WTC11 (cell line): Measurements from ENCODE around the gene SCRN3. TPM values are rescaled to one million over a fixed set of nuclear protein-coding genes. Genes with fewer than 3 reads are reported as not detected.

ENCODE experiments used
- ATAC-seq: fragments of 200-7000 bp; cut with Tn5 transposase; 2 replicates; pipeline ENCODE4 v1.10.0; 2021; ENCODE audit warnings: mild to moderate bottlenecking, moderate library complexity
- CTCF ChIA-PET: fragments of 300-600 bp; sonication (Branson Sonifier 250); formaldehyde crosslinking; loops from one replicate; lab custom pipeline; 2021; ENCODE audit warnings: antibody characterized with exemption; lab: Charles Lee
- POLR2A ChIA-PET: fragments of 350-600 bp; sonication (Branson Sonifier 250); formaldehyde crosslinking; loops from one replicate; lab custom pipeline; 2021; ENCODE audit warnings: antibody characterized with exemption; lab: Charles Lee
- DNase-seq: peaks from one replicate; pipeline ENCODE4 v3.0.0; 2021; ENCODE audit warnings: low spot score
- H3K27ac Mint-ChIP-seq: 2 replicates; pipeline ENCODE4 v1.8.0; 2021; ENCODE audit warnings: mixed read lengths
- H3K27me3 Mint-ChIP-seq: 2 replicates; pipeline ENCODE4 v1.8.0; 2021; ENCODE audit warnings: low read depth, mild to moderate bottlenecking, moderate library complexity, mixed read lengths
- H3K36me3 Mint-ChIP-seq: 2 replicates; pipeline ENCODE4 v1.8.0; 2021; ENCODE audit warnings: mixed read lengths
- H3K4me1 Mint-ChIP-seq: 2 replicates; pipeline ENCODE4 v1.8.0; 2022; ENCODE audit warnings: mixed read lengths
- H3K4me3 Mint-ChIP-seq: 2 replicates; pipeline ENCODE4 v1.8.0; 2021; ENCODE audit warnings: mild to moderate bottlenecking, moderate library complexity, mixed read lengths
- H3K9me3 Mint-ChIP-seq: 2 replicates; pipeline ENCODE4 v1.8.0; 2021; ENCODE audit warnings: mixed read lengths
- CBFB ChIP-seq: sonication (generic); formaldehyde crosslinking; IDR thresholded peaks from 2 replicates; pipeline ENCODE4 v1.8.1; 2022; ENCODE audit warnings: mild to moderate bottlenecking, low read depth, missing genetic modification reagents
- CREB1 ChIP-seq: sonication (generic); formaldehyde crosslinking; IDR thresholded peaks from 2 replicates; pipeline ENCODE4 v1.8.0; 2023; ENCODE audit warnings: mild to moderate bottlenecking, missing genetic modification reagents
- ELF4 ChIP-seq: sonication (generic); formaldehyde crosslinking; IDR thresholded peaks from 2 replicates; pipeline ENCODE4 v1.8.1; 2022; ENCODE audit warnings: low read depth, mild to moderate bottlenecking, moderate library complexity, missing genetic modification reagents
- FOXK1 ChIP-seq: sonication (generic); formaldehyde crosslinking; IDR thresholded peaks from 2 replicates; pipeline ENCODE4 v1.8.0; 2022; ENCODE audit warnings: mild to moderate bottlenecking, moderate library complexity, missing genetic modification reagents
- FOXP1 ChIP-seq: sonication (generic); formaldehyde crosslinking; IDR thresholded peaks from 2 replicates; pipeline ENCODE4 v1.8.0; 2022; ENCODE audit warnings: missing genetic modification reagents, mild to moderate bottlenecking, moderate library complexity, borderline replicate concordance
- NFE2L1 ChIP-seq: sonication (generic); formaldehyde crosslinking; IDR thresholded peaks from 2 replicates; pipeline ENCODE4 v1.8.1; 2023; ENCODE audit warnings: missing genetic modification reagents
- NR1H2 ChIP-seq: sonication (generic); formaldehyde crosslinking; IDR thresholded peaks from 2 replicates; pipeline ENCODE4 v1.9.0; 2021; ENCODE audit warnings: mild to moderate bottlenecking, moderate library complexity, missing genetic modification reagents
- RELA ChIP-seq: sonication (generic); formaldehyde crosslinking; IDR thresholded peaks from 2 replicates; pipeline ENCODE4 v1.8.1; 2022; ENCODE audit warnings: missing genetic modification reagents, mild to moderate bottlenecking, borderline replicate concordance
- SMAD4 ChIP-seq: sonication (generic); formaldehyde crosslinking; IDR thresholded peaks from 2 replicates; pipeline ENCODE4 v1.8.0; 2022; ENCODE audit warnings: mild to moderate bottlenecking, missing genetic modification reagents
- SP1 ChIP-seq: sonication (generic); formaldehyde crosslinking; conservative IDR thresholded peaks from 2 replicates; pipeline ENCODE4 v1.8.1; 2022; ENCODE audit warnings: missing genetic modification reagents
- TEAD1 ChIP-seq: sonication (generic); formaldehyde crosslinking; IDR thresholded peaks from 2 replicates; pipeline ENCODE4 v1.8.0; 2022; ENCODE audit warnings: mild to moderate bottlenecking, missing genetic modification reagents
- total RNA-seq: library from RNA; stranded (reverse); gene quantifications from 3 replicates; pipeline ENCODE4 v1.2.3, GENCODE V29; 2021
- TF ChIP-seq, protein P1 (sequence below): sonication (generic); formaldehyde crosslinking; IDR thresholded peaks from 2 replicates; pipeline ENCODE4 v1.8.0; 2022; ENCODE audit warnings: mild to moderate bottlenecking, missing genetic modification reagents
- TF ChIP-seq, protein P2 (sequence below): sonication (generic); formaldehyde crosslinking; conservative IDR thresholded peaks from 2 replicates; pipeline ENCODE4 v1.8.1; 2022; ENCODE audit warnings: mild to moderate bottlenecking, missing genetic modification reagents
- TF ChIP-seq, protein P3 (sequence below): sonication (generic); formaldehyde crosslinking; IDR thresholded peaks from 2 replicates; pipeline ENCODE4 v1.8.1; 2022; ENCODE audit warnings: mild to moderate bottlenecking, missing genetic modification reagents, moderate library complexity, borderline replicate concordance
- TF ChIP-seq, protein P4 (sequence below): fragments of 250-450 bp; sonication (Bioruptor Pico); IDR thresholded peaks from 2 replicates; pipeline ENCODE4 v1.9.0; 2021; ENCODE audit warnings: mild to moderate bottlenecking
- TF ChIP-seq, protein P5 (sequence below): sonication (generic); formaldehyde crosslinking; conservative IDR thresholded peaks from 2 replicates; pipeline ENCODE4 v1.8.1; 2023; ENCODE audit warnings: mild to moderate bottlenecking, low read depth, missing genetic modification reagents, moderate library complexity
- TF ChIP-seq, protein P6 (sequence below): sonication (generic); formaldehyde crosslinking; IDR thresholded peaks from 2 replicates; pipeline ENCODE4 v1.8.0; 2022; ENCODE audit warnings: mild to moderate bottlenecking, missing genetic modification reagents
- TF ChIP-seq, protein P7 (sequence below): sonication (generic); formaldehyde crosslinking; IDR thresholded peaks from 2 replicates; pipeline ENCODE4 v1.8.1; 2022; ENCODE audit warnings: missing genetic modification reagents, borderline replicate concordance
- TF ChIP-seq, protein P8 (sequence below): sonication (generic); formaldehyde crosslinking; IDR thresholded peaks from 2 replicates; pipeline ENCODE4 v1.8.1; 2023; ENCODE audit warnings: mild to moderate bottlenecking, missing genetic modification reagents
- TF ChIP-seq, protein P9 (sequence below): sonication (generic); formaldehyde crosslinking; IDR thresholded peaks from 2 replicates; pipeline ENCODE4 v1.8.1; 2023; ENCODE audit warnings: mild to moderate bottlenecking, missing genetic modification reagents

SCRN3 gene
- total RNA-seq, 1 experiment from 2014 or later = 8.0 TPM

DNA sequence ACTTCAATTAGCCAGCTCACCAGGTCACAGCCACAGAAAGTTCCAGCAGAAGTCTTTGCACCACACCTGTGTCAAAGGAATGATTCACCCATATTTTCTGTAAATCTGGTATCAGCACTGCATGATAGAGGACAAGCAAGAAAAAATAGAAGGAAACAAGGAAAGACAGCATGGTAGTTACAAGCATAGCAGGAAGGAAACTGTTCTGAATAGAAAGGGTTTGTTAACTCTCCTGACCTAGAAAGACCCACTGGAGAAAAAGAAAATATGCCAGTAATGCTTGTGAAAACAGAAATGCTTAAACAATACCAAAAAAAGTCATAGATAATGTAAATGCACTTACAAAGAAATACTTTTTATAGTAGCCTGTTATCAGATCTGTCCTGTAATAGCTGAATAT, 40.8 kb downstream of the SCRN3 start:
- no peaks in the 10 kb centered on the region for H3K9me3 Mint-ChIP-seq
- DNase-seq = no peak
- no peaks in the 10 kb centered on the region for H3K4me1 Mint-ChIP-seq
- H3K36me3 Mint-ChIP-seq = no peaks in the 10 kb centered on the region
- ChIA-PET CTCF (no interaction called here), POLR2A (no interaction called here)
- no peaks in the 10 kb centered on the region for H3K27me3 Mint-ChIP-seq
- H3K27ac Mint-ChIP-seq = no peak overlapping the region
- TF ChIP-seq CREB1 = no peak
- TF ChIP-seq, protein P1, sequence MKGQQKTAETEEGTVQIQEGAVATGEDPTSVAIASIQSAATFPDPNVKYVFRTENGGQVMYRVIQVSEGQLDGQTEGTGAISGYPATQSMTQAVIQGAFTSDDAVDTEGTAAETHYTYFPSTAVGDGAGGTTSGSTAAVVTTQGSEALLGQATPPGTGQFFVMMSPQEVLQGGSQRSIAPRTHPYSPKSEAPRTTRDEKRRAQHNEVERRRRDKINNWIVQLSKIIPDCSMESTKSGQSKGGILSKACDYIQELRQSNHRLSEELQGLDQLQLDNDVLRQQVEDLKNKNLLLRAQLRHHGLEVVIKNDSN (CRISPR knock-in tag) = no peak
- TF ChIP-seq, protein P2, sequence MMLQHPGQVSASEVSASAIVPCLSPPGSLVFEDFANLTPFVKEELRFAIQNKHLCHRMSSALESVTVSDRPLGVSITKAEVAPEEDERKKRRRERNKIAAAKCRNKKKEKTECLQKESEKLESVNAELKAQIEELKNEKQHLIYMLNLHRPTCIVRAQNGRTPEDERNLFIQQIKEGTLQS (CRISPR knock-in tag) = no peak
- TF ChIP-seq RELA (CRISPR knock-in tag) = no peak
- TF ChIP-seq, protein P3, sequence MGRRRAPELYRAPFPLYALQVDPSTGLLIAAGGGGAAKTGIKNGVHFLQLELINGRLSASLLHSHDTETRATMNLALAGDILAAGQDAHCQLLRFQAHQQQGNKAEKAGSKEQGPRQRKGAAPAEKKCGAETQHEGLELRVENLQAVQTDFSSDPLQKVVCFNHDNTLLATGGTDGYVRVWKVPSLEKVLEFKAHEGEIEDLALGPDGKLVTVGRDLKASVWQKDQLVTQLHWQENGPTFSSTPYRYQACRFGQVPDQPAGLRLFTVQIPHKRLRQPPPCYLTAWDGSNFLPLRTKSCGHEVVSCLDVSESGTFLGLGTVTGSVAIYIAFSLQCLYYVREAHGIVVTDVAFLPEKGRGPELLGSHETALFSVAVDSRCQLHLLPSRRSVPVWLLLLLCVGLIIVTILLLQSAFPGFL (CRISPR knock-in tag) = no peak
- TF ChIP-seq, protein P4, sequence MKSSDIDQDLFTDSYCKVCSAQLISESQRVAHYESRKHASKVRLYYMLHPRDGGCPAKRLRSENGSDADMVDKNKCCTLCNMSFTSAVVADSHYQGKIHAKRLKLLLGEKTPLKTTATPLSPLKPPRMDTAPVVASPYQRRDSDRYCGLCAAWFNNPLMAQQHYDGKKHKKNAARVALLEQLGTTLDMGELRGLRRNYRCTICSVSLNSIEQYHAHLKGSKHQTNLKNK (CRISPR knock-in tag) = no peak
- TF ChIP-seq TEAD1 = no peak
- TF ChIP-seq, protein P5, sequence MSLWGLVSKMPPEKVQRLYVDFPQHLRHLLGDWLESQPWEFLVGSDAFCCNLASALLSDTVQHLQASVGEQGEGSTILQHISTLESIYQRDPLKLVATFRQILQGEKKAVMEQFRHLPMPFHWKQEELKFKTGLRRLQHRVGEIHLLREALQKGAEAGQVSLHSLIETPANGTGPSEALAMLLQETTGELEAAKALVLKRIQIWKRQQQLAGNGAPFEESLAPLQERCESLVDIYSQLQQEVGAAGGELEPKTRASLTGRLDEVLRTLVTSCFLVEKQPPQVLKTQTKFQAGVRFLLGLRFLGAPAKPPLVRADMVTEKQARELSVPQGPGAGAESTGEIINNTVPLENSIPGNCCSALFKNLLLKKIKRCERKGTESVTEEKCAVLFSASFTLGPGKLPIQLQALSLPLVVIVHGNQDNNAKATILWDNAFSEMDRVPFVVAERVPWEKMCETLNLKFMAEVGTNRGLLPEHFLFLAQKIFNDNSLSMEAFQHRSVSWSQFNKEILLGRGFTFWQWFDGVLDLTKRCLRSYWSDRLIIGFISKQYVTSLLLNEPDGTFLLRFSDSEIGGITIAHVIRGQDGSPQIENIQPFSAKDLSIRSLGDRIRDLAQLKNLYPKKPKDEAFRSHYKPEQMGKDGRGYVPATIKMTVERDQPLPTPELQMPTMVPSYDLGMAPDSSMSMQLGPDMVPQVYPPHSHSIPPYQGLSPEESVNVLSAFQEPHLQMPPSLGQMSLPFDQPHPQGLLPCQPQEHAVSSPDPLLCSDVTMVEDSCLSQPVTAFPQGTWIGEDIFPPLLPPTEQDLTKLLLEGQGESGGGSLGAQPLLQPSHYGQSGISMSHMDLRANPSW = no peak
- TF ChIP-seq, protein P6, sequence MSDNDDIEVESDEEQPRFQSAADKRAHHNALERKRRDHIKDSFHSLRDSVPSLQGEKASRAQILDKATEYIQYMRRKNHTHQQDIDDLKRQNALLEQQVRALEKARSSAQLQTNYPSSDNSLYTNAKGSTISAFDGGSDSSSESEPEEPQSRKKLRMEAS (CRISPR knock-in tag) = no peak
- no peak for TF ChIP-seq CBFB (CRISPR knock-in tag)
- TF ChIP-seq FOXK1 = no peak
- no peak for TF ChIP-seq SP1 (CRISPR knock-in tag)
- no peak for TF ChIP-seq NR1H2 (CRISPR knock-in tag)
- TF ChIP-seq, protein P7, sequence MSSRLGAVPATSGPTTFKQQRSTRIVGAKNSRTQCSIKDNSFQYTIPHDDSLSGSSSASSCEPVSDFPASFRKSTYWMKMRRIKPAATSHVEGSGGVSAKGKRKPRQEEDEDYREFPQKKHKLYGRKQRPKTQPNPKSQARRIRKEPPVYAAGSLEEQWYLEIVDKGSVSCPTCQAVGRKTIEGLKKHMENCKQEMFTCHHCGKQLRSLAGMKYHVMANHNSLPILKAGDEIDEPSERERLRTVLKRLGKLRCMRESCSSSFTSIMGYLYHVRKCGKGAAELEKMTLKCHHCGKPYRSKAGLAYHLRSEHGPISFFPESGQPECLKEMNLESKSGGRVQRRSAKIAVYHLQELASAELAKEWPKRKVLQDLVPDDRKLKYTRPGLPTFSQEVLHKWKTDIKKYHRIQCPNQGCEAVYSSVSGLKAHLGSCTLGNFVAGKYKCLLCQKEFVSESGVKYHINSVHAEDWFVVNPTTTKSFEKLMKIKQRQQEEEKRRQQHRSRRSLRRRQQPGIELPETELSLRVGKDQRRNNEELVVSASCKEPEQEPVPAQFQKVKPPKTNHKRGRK = no peak
- TF ChIP-seq NFE2L1 = no peak
- TF ChIP-seq, protein P8, sequence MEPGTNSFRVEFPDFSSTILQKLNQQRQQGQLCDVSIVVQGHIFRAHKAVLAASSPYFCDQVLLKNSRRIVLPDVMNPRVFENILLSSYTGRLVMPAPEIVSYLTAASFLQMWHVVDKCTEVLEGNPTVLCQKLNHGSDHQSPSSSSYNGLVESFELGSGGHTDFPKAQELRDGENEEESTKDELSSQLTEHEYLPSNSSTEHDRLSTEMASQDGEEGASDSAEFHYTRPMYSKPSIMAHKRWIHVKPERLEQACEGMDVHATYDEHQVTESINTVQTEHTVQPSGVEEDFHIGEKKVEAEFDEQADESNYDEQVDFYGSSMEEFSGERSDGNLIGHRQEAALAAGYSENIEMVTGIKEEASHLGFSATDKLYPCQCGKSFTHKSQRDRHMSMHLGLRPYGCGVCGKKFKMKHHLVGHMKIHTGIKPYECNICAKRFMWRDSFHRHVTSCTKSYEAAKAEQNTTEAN (CRISPR knock-in tag) = no peak
- no peak overlapping the region for H3K4me3 Mint-ChIP-seq
- no peak for ATAC-seq

DNA sequence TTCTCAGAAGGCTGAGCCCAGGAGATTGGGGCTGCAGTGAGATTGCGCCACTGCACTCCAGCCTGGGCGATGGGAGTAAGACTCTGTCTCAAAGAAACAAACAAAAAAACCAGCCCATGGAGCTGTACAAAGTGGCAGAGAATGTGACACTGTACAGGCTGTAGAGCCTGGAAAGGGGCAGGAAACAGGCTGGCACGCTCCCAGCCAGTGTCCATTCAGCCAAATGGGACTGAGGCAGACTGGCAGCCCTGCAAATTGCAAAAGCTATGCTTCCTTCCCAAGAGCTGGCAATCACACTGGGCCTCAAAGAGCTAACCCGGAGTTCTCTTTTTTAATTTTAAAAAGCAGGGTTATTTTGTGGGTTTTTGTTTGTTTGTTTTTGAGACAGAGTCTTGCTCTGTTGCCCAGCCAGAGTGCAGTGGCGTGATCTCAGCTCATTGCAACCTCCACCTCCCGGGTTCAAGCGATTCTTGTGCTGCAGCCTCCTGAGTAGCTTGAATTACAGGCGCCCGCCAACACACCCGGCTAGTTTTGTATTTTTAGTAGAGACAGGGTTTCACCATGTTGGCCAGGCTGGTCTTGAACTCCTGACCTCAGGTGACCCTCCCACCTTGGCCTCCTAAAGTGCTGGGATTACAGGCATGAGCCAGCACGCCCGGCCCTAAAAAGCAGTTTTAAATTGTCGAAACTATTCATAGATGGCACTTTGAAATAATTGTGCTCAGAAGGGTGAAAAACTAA, 42.8 kb downstream of the SCRN3 start:
- POLR2A ChIA-PET = interaction anchor here (0.6 kb wide), 1 partner anchor 15 kb away, joined by 7 read pairs; no protein-coding TSS in a partner anchor
- ATAC-seq (no peak), DNase-seq (no peak)
- Mint-ChIP-seq H3K27ac (no peak overlapping the region), H3K27me3 (no peaks in the 10 kb centered on the region), H3K36me3 (no peaks in the 10 kb centered on the region), H3K4me1 (peaks cover 4% of the 10 kb centered on the region), H3K4me3 (no peak overlapping the region), H3K9me3 (no peaks in the 10 kb centered on the region)
- CTCF ChIA-PET = interaction anchor here (0.6 kb wide), 1 partner anchor 241 kb away, joined by 3 read pairs; no protein-coding TSS in a partner anchor
- TF ChIP-seq, protein P5 = no peak
- TF ChIP-seq, protein P9, sequence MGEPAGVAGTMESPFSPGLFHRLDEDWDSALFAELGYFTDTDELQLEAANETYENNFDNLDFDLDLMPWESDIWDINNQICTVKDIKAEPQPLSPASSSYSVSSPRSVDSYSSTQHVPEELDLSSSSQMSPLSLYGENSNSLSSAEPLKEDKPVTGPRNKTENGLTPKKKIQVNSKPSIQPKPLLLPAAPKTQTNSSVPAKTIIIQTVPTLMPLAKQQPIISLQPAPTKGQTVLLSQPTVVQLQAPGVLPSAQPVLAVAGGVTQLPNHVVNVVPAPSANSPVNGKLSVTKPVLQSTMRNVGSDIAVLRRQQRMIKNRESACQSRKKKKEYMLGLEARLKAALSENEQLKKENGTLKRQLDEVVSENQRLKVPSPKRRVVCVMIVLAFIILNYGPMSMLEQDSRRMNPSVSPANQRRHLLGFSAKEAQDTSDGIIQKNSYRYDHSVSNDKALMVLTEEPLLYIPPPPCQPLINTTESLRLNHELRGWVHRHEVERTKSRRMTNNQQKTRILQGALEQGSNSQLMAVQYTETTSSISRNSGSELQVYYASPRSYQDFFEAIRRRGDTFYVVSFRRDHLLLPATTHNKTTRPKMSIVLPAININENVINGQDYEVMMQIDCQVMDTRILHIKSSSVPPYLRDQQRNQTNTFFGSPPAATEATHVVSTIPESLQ (CRISPR knock-in tag) = no peak
- no peak for TF ChIP-seq RELA (CRISPR knock-in tag)
- no peak for TF ChIP-seq FOXP1 (CRISPR knock-in tag)
- no peak for TF ChIP-seq SMAD4 (CRISPR knock-in tag)
- TF ChIP-seq ELF4 = no peak
